GM21423 (cell line): ENCODE data around the gene KIR2DL4.
"Not testable (repeated sequence)": the region's sequence is repeated elsewhere in the genome, so short reads cannot be mapped to it uniquely, and the experiment has no call there.

Experiments
- ATAC-seq: cut with Tn5 transposase; IDR thresholded peaks from one replicate; pipeline ENCODE4 v1.9.1; 2021; ENCODE audit warnings: mild to moderate bottlenecking, moderate library complexity; ENCODE audit not compliant: unreplicated experiment

Gene KIR2DL4

DNA sequence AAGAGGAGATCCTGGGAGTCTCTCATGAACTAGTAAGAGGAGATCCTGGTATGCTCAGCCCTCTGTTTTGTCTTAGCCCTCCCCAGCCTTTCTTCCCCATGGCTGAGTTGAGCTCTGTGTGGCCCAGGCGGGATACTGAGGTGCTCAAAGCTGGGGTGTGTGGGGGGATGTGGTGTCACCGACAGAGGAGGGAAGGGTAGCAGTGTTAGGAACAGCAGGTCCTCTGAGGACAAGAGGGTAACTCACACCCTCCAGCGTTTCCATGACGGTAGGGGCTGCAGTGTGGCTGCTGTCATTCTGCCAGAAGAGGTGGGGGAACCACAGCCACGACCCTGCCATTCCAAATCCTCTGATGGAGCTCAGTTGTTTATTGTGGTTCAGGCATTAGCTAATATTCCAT is 691 bp downstream of the KIR2DL4 start:
- ATAC-seq: no peak

DNA sequence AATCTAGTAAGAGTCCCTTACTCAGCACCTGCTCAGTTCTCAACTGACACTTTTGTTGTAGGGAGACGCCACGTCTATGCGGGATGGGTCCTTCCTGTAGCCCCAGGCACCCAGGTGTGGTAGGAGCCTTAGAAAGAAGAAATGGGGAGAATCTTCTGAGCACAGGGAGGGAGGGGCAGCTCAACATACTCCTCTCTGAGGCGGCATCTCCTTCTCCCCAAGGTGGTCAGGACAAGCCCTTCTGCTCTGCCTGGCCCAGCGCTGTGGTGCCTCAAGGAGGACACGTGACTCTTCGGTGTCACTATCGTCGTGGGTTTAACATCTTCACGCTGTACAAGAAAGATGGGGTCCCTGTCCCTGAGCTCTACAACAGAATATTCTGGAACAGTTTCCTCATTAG is 1.2 kb downstream of the KIR2DL4 start:
- ATAC-seq: no peak

DNA sequence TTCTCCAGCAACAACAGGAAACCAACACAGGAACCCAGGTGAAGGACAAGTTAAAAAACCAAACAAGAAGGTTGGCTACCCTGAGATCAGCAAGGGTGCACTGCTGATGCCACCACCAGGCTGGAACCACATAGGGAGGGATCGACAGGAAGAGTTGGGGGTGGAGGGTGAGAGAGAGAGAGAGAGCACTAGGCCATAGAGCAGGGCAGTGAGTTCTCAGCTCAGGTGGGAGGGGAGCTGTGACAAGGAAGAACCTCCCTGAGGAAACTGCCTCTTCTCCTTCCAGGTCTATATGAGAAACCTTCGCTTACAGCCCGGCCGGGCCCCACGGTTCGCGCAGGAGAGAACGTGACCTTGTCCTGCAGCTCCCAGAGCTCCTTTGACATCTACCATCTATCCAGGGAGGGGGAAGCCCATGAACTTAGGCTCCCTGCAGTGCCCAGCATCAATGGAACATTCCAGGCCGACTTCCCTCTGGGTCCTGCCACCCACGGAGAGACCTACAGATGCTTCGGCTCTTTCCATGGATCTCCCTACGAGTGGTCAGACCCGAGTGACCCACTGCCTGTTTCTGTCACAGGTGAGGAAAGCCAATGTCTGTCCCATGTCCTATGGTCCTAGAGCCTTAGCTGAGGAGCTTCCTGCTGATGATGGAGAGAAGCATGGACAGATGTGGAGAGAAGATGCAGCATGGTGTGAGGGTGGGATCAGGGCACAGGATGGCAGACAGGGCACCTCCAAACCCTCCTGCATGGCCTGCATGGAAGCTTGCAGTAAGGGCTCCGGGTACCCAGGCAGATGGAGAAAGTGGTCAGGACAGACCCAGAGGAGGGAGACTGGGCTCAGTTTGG is 2.5 kb downstream of the KIR2DL4 start:
- no peak for ATAC-seq

DNA sequence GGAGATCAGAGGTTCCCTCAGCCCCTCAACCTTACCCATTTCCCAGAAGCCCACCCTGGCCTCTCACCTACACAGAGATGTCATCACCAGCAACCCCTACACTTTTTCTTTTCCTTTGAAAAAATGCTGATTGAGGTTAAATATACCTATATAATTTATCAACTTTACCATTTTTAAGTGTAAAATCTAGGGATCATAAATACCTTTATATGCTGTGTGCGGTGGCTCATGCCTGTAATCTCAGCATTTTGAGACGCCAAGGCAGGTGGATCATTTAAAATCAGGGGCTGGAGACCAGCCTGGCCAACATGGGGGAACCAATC is 3.1 kb downstream of the KIR2DL4 start:
- ATAC-seq: no peak

DNA sequence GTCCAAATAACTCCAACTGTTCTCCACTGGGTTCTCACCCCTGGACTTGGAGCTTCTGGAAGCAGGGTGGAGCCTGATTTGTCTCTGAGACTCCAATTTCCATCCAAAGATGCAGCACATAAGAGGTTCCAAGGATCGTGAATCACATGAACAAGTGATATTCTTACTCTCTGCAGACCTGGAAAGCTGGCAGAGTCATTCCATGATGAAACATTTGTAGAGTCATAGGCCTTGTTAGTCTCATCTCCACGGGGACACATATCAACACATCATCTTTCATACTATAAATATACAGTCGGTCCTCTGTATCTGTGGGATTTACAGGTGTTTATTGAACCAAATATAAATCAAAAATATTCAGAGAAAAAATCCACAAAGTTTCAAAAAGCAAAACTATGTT is 11.2 kb downstream of the KIR2DL4 start:
- ATAC-seq: not testable (repeated sequence)

DNA sequence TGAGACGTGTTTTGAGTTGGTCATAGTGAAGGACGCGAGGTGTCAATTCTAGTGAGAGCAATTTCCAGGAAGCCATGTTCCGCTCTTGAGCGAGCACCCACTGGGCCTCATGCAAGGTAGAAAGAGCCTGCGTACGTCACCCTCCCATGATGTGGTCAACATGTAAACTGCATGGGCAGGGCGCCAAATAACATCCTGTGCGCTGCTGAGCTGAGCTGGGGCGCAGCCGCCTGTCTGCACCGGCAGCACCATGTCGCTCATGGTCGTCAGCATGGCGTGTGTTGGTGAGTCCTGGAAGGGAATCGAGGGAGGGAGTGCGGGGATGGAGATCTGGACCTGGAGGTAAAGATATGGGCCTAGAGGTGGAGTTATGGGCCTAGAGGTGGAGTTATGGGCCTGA is 12.8 kb downstream of the KIR2DL4 start, which contains the start of gene KIR3DL1:
Gene KIR3DL1, plus strand, starts transcription at position 218 of the 400 bp plus-strand sequence.
- not testable (repeated sequence) for ATAC-seq

DNA sequence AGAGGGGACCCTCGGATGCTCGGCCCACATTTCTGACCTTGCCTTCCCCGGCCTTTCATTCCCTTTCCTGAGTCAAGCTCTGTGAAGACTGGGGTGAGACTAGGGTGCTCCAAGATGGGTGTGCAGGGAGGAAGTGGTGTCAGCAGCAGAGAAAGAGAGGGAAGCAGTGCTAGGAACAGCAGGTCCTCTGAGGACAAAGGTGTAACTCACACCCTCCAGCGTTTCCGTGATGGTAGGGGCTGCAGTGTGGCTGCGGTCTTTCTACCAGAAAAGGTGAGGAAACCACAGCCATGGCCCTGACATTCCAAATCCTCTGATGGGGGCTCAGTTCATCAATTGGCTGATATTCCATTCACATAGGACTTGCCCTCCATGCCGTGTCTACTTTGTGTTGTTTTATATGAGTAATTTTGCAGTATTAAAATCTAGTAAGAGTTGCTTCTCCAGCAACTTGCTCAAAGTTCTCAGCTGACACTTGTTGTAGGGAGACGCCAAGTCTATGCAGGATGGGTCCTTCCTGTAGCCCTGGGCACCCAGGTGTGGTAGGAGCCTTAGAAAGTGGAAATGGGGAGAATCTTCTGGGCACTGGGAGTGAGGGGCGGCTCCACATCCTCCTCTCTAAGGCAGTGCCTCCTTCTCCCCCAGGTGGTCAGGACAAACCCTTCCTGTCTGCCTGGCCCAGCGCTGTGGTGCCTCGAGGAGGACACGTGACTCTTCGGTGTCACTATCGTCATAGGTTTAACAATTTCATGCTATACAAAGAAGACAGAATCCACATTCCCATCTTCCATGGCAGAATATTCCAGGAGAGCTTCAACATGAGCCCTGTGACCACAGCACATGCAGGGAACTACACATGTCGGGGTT is 14.5 kb downstream of the KIR2DL4 start:
- ATAC-seq: no peak

DNA sequence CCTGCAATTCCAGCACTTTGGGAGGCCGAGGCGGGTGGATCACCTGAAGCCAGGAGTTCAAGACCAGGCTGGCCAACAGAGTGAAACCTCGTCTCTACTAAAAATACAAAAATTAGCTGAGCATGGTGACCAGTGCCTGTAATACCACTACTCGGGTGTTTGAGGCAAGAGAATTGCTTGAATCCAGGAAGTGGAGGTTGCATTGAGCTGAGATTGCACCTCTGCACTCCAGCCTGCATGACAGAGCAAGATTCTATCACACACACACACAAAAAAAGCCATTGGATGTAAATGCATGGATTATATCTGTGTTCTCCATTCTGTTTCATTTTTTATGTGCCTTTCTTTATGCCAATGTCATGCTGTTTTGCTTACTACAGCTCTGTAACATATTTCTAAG is 21.0 kb downstream of the KIR2DL4 start:
- ATAC-seq: not testable (repeated sequence)

DNA sequence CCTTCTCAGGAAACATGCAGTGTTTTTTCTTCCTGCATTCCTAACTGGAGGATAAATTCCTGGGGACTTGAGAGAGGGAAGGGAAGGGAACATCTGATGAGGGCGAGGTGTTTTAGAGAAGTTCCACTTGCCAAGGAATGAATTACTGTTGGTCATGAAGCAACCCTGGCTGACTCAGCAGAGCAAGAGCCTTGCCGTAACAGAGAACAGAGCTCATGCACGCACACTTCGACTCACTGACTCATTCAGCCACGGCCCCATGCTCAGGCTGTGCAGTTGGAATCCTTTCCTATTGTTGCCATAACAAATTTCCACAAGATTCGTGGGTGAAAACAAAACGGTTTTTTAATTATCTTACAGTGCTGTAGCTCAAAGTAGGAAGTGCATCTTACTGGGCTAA is 21.9 kb downstream of the KIR2DL4 start:
- not testable (repeated sequence) for ATAC-seq

DNA sequence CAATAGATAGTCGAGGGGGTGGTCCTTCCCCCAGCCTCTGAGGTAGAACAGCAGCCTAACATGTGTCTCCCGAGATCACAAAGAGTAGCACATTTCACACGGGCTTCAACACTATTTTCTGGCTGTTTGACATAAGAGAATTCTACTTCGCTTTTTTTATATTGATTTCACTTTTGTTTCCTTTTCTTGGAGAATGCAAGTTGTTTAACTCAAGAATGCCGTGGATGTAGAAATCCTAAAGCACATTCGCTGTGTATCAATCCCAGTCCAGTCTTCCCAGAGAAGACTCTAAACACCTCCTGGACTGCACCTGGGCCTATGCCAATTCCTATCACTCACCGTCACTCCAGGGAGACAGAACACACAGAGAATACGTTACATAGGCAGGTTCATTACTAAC is 24.7 kb downstream of the KIR2DL4 start:
- not testable (repeated sequence) for ATAC-seq

DNA sequence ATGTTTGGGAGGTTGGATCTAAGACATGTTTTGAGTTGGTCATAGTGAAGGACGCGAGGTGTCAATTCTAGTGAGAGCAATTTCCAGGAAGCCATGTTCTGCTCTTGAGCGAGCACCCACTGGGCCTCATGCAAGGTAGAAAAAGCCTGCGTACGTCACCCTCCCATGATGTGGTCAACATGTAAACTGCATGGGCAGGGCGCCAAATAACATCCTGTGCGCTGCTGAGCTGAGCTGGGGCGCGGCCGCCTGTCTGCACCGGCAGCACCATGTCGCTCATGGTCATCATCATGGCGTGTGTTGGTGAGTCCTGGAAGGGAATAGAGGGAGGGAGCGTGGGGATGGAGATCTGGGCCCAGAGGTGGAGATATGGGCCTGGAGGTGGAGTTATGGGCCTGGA is 29.1 kb downstream of the KIR2DL4 start, which contains the start of gene KIR2DS4:
Gene KIR2DS4, plus strand, starts transcription at position 181 of the 400 bp plus-strand sequence.
- not testable (repeated sequence) for ATAC-seq

DNA sequence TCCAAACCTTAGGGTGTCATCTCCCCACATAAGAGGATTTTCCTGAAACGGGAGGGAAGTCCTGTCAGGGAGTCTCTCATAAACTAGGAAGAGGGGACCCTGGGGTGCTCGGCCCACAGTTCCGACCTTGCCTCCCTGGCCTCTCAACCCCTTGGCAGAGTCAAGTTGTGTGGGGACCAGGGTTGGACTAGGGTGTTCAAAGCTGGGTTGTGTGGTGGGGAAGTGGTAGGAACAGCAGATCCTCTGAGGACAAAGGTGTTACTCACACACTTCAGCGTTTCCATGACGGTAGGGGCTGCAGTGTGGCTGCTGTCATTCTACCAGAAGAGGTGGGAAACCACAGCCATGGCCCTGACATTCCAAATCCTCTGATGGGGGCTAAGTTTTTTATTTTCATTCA is 31.7 kb downstream of the KIR2DL4 start:
- not testable (repeated sequence) for ATAC-seq

DNA sequence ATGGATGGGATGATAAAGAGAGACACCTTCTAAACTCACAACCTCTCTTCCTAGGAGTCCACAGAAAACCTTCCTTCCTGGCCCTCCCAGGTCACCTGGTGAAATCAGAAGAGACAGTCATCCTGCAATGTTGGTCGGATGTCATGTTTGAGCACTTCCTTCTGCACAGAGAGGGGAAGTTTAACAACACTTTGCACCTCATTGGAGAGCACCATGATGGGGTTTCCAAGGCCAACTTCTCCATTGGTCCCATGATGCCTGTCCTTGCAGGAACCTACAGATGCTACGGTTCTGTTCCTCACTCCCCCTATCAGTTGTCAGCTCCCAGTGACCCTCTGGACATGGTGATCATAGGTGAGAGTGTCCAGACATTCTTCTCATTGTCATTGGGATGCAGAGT is 34.1 kb downstream of the KIR2DL4 start:
- not testable (repeated sequence) for ATAC-seq

DNA sequence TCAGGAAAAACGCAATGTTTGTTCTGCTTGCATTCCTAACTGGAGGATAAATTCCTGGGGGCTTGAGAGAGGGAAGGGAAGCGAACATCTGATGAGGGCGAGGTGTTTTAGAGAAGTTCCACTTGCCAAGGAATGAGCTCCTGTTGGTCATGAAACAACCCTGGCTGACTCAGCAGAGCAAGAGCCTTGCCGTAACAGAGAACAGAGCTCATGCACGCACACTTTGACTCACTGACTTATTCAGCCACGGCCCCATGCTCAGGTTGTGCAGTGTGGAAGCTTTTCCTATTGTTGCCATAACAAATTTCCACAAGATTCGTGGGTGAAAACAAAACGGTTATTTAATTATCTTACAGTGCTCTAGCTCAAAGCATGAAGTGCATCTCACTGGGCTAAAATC is 39.8 kb downstream of the KIR2DL4 start:
- ATAC-seq: not testable (repeated sequence)

DNA sequence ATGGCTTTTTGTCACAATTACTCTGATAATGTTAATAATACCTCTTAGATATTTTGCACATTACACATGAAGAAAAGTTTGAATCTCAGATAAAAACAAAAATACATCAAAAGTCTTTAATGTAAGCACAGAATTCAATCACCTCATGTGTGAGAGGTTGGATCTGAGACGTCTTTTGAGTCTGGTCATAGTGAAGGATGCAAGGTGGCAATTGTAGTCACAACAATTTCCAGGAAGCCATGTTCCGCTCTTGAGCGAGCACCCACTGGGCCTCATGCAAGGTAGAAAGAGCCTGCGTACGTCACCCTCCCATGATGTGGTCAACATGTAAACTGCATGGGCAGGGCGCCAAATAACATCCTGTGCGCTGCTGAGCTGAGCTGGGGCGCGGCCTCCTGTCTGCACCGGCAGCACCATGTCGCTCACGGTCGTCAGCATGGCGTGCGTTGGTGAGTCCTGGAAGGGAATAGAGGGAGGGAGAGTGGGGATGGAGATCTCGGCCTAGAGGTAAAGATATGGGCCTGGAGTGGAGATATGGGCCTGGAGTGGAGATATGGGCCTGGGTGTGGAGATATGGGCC is 46.7 kb downstream of the KIR2DL4 start, which contains the start of gene KIR3DL2:
Gene KIR3DL2, plus strand, starts transcription at position 383 of the 580 bp plus-strand sequence. Its CDS starts 33 bp downstream, at position 416.
- not testable (repeated sequence) for ATAC-seq

DNA sequence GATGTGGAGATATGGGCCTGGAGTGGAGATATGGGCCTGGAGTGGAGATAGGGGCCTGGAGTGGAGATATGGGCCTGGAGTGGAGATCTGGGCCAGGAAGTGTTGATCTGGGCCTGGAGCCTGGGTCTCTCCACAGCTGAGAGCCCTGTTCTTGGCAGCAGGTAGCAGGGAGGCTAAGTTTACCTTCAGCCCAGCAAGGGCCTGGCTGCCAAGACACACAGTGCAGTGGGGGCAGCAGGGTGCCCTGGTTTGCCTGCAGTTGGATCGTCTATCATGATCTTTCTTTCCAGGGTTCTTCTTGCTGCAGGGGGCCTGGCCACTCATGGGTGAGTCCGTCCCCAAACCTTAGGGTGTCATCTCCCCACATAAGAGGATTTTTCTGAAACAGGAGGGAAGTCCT is 47.5 kb downstream of the KIR2DL4 start:
- ATAC-seq: no peak

DNA sequence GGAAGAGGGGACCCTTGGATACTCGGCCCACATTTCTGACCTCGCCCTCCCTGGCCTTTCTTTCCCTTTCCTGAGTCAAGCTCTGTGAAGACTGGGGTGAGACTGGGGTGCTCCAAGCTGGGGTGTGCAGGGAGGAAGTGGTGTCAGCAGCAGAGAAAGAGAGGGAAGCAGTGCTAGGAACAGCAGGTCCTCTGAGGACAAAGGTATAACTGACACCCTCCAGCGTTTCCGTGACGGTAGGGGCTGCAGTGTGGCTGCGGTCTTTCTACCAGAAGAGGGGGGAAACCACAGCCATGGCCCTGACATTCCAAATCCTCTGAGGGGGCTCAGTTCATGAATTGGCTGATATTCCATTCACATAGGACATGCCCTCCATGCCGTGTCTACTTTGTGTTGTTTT is 47.9 kb downstream of the KIR2DL4 start:
- ATAC-seq: no peak

DNA sequence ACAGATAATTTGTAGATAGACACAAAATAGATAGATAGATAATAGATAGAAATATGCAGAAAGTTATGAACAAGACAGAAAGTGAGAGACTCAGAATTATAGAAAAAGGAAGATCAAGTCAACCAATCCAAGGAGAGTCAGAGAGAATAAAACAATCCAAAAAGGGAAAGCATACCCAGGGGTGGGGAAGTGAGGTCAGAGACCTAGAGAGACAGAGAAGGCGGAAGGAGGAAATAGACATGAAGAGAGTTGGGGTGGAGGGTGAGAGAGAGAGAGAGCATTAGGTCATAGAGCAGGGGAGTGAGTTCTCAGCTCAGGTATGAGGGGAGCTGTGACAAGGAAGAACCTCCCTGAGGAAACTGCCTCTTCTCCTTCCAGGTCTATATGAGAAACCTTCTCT is 51.8 kb downstream of the KIR2DL4 start:
- not testable (repeated sequence) for ATAC-seq

DNA sequence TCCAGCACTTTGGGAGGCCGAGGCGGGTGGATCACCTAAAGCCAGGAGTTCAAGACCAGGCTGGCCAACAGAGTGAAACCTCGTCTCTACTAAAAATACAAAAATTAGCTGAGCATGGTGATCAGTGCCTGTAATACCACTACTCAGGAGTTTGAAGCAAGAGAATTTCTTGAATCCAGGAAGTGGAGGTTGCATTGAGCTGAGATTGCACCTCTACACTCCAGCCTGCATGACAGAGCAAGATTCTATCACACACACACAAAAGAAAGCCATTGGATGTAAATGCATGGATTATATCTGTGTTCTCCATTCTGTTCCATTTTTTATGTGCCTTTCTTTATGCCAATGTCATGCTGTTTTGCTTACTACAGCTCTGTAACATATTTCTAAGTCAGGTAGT is 55.1 kb downstream of the KIR2DL4 start:
- not testable (repeated sequence) for ATAC-seq

DNA sequence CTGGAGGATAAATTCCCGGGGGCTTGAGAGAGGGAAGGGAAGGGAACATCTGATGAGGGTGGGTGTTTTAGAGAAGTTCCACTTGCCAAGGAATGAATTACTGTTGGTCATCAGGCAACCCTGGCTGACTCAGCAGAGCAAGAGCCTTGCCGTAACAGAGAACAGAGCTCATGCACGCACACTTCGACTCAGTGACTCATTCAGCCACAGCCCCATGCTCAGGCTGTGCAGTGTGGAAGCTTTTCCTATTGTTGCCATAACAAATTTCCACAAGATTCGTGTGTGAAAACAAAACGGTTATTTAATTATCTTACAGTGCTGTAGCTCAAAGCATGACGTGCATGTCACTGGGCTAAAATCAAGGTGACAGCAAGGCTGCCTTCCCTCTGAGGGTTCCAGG is 56.0 kb downstream of the KIR2DL4 start:
- ATAC-seq: not testable (repeated sequence)

DNA sequence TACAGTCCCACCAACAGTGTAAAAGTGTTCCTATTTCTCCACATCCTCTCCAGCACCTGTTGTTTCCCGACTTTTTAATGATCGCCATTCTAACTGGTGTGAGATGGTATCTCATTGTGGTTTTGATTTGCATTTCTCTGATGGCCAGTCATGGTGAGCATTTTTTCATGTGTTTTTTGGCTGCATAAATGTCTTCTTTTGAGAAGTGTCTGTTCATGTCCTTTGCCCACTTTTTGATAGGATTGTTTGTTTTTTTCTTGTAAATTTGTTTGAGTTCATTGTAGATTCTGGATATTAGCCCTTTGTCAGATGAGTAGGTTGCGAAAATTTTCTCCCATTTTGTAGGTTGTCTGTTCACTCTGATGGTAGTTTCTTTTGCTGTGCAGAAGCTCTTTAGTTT is 60.0 kb downstream of the KIR2DL4 start:
- ATAC-seq: not testable (repeated sequence)
